ENCODE results near the gene BSX. TPM values are rescaled to one million over a fixed set of nuclear protein-coding genes. Genes with fewer than 3 reads are reported as not detected.

BSX gene
- total RNA-seq, 2 experiments from 2014 or later: not detected

DNA sequence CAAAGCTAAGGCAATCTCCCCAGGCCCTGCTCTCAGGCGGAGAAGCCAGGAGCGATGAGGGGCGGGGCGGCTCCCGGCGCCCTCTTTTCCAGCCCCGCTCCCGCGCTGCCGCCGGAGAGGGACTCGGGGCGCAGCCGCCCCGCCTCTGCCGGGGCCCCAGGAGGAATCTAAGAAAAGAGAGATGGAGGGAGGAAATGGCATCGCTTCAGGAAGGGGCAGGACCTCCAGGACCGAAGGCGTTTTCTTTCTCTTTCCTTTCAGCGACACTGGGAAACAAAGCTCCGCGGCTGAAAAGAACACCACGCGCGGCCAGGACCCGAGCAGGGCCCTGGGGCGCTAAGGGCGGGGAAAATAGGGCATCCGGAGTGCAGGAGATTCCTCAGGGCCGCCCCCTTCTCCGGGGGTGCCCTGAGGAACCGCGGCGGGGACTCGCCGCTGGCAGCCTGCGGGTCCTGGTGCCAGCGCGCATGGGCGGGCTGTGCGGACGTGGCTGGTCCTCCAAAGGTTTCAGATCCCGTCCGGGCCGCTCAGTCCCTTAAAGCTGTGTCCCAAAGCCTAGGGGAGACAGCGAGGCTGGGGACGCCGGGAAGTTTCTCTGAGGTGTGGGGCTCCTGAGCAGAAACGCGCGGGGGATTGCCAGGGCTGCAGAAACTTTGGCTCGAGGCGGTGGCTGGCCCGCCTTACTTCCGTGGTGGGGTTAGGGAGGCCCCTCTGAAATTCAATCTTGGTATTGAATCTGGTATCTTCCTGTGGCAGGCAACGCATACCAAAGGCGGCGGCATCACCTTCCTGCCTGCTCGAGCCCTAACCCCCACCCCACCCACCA is 2.8 kb upstream of the BSX start:
- Histone ChIP-seq H3K4me1 (ENCODE audit: insufficient read depth, low read length) (peaks cover 23% of the 10 kb centered on the region), H3K27me3 (ENCODE audit: control insufficient read depth in 1 of 2, insufficient read depth in 2 of 2, low read length in 2 of 2) (peaks cover 60 to 80% of the 10 kb centered on the region in 2 experiments), H3K4me3 (ENCODE audit: low read length) (peak overlapping the region; percentile 58), H3K36me3 (ENCODE audit: insufficient read depth, low read length) (no peaks in the 10 kb centered on the region), H3K9me3 (ENCODE audit: control insufficient read depth in 1 of 2, insufficient read depth in 1 of 2, low read length in 2 of 2) (peaks cover 0 to 37% of the 10 kb centered on the region in 2 experiments), H3K27ac (ENCODE audit: low read depth in 1 of 2, low read length in 2 of 2) (no peak overlapping the region)
- H3K4me1 Mint-ChIP-seq (ENCODE audit: low read depth): peaks cover 34% of the 10 kb centered on the region
- TF ChIP-seq, protein P1, sequence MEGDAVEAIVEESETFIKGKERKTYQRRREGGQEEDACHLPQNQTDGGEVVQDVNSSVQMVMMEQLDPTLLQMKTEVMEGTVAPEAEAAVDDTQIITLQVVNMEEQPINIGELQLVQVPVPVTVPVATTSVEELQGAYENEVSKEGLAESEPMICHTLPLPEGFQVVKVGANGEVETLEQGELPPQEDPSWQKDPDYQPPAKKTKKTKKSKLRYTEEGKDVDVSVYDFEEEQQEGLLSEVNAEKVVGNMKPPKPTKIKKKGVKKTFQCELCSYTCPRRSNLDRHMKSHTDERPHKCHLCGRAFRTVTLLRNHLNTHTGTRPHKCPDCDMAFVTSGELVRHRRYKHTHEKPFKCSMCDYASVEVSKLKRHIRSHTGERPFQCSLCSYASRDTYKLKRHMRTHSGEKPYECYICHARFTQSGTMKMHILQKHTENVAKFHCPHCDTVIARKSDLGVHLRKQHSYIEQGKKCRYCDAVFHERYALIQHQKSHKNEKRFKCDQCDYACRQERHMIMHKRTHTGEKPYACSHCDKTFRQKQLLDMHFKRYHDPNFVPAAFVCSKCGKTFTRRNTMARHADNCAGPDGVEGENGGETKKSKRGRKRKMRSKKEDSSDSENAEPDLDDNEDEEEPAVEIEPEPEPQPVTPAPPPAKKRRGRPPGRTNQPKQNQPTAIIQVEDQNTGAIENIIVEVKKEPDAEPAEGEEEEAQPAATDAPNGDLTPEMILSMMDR (IDR thresholded peaks at IDR 0.05): no peak
- H3K36me3 Mint-ChIP-seq (ENCODE audit: low read depth): no peaks in the 10 kb centered on the region
- peaks cover 91% of the 10 kb centered on the region for H3K27me3 Mint-ChIP-seq
- DNase-seq (peak in 4 of 14 experiments; percentile 4 to 25 (median 14)), ATAC-seq (ENCODE audit: poor library complexity) (peak; percentile 38)
- peak overlapping the region; percentile 85 for H3K4me3 Mint-ChIP-seq
- CTCF ChIA-PET: no interaction called here
- POLR2A ChIA-PET: no interaction called here
- intact Hi-C loops (cut with DNase I, micrococcal nuclease): no loop called here
- peaks cover 2% of the 10 kb centered on the region for H3K9me3 Mint-ChIP-seq
- H3K27ac Mint-ChIP-seq: no peak overlapping the region

DNA sequence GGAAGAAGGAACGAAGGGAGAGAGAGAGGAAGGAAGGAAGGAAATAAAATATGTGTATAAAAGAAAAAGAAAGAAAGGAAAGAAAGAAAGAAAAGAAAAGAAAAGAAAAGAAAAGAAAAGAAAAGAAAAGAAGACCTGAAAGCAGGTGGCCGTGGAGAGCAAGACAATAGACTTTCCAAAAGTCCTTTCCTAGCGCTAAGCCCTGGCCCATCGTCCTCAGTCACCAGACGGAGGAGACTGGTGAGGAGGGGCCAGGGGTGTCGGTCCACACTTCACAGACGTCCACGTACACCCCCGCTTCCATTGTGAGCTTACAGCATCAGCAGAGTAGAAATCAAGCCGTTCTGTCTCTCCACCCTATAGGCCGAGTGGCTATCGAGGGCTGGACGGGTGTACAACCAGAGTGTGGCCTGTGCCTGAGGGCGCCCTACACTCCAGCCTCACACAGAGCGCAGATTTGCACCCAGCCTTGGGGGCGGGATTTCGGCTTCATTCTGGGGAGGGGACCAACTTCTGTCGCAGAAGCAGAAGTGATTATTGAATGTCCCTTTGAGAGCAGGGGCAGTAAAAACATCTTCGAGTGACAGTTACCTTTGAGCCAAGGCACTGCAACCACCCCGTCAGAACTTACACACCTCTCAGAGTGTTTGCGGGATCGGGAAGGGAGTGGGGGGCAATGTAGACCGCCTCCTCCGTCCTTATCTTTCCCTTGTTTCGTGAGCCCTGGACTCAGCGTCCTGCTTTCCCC is 2.0 kb upstream of the BSX start:
- ChIA-PET CTCF (no interaction called here), POLR2A (no interaction called here)

DNA sequence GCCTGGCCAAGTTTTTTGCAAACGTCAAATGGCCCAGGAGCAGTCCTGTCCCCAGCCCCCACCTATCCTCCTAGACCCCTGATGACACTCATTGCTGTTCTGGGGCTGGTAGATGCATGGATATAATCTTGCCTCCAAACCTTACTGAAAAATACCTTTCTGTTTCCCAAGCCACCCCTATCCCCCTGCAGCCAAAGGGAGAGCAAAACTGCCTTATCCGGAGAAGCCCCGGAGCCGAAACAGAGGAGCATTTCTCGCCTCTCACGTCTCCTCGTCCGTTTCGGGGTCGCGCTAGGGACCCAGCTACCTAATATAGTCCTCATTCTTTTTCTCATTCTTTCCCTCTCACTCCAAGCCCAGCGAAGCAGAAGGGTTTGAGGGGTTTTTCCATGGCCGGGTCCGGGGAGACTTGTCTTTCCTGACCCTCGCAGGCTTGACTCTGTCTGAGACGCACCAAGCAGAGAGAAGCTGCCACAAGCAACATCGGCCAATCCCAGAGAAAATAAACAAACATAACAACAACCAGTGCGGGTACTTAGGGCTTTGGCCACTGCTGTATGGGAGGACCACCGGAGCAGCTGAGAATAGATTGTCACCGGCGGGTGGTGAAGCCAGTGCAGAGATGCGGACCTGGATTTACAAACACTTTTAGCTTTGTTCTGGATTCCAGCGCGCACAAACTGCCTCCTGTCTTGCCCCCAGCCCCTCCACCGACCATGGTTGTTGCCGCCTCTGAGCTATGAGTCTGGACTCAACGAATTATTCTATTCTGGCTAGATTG is 1.6 kb downstream of the BSX start:
- peaks cover 2% of the 10 kb centered on the region for H3K9me3 Mint-ChIP-seq
- ATAC-seq (ENCODE audit: poor library complexity) (no peak), DNase-seq (no peak)
- no peak overlapping the region for H3K4me3 Mint-ChIP-seq
- intact Hi-C loops (cut with DNase I, micrococcal nuclease): no loop called here
- no peaks in the 10 kb centered on the region for H3K36me3 Mint-ChIP-seq (ENCODE audit: low read depth)
- peaks cover 37% of the 10 kb centered on the region for H3K4me1 ChIP-seq (ENCODE audit: insufficient read depth, low read length)
- POLR2A ChIA-PET: no interaction called here
- H3K27ac Mint-ChIP-seq: no peak overlapping the region
- H3K36me3 ChIP-seq (ENCODE audit: insufficient read depth, low read length): no peaks in the 10 kb centered on the region
- CTCF ChIA-PET: no interaction called here
- peaks cover 0 to 58% of the 10 kb centered on the region in 2 experiments for H3K9me3 ChIP-seq (ENCODE audit: control insufficient read depth in 1 of 2, insufficient read depth in 1 of 2, low read length in 2 of 2)
- peaks cover 95% of the 10 kb centered on the region for H3K27me3 Mint-ChIP-seq
- no peak overlapping the region for H3K4me3 ChIP-seq (ENCODE audit: low read length)
- H3K27ac ChIP-seq (ENCODE audit: low read depth in 1 of 2, low read length in 2 of 2): no peak overlapping the region
- TF ChIP-seq, protein P1 (IDR thresholded peaks at IDR 0.05): no peak
- peaks cover 59% of the 10 kb centered on the region for H3K4me1 Mint-ChIP-seq (ENCODE audit: low read depth)
- peaks cover 92 to 99% of the 10 kb centered on the region in 2 experiments for H3K27me3 ChIP-seq (ENCODE audit: control insufficient read depth in 1 of 2, insufficient read depth in 2 of 2, low read length in 2 of 2)

More for the DNA sequence above, 2.0 kb upstream of the BSX start:
- no peak overlapping the region for H3K27ac ChIP-seq (ENCODE audit: low read depth in 1 of 2, low read length in 2 of 2)
- Mint-ChIP-seq H3K4me3 (peak overlapping the region; percentile 85), H3K27ac (no peak overlapping the region), H3K4me1 (ENCODE audit: low read depth) (peaks cover 38% of the 10 kb centered on the region), H3K27me3 (peaks cover 90% of the 10 kb centered on the region), H3K36me3 (ENCODE audit: low read depth) (no peaks in the 10 kb centered on the region), H3K9me3 (peaks cover 2% of the 10 kb centered on the region)
- H3K4me3 ChIP-seq (ENCODE audit: low read length): peak overlapping the region; percentile 58
- DNase-seq (no peak), ATAC-seq (ENCODE audit: poor library complexity) (no peak)
- no peaks in the 10 kb centered on the region for H3K36me3 ChIP-seq (ENCODE audit: insufficient read depth, low read length)
- peaks cover 0 to 45% of the 10 kb centered on the region in 2 experiments for H3K9me3 ChIP-seq (ENCODE audit: control insufficient read depth in 1 of 2, insufficient read depth in 1 of 2, low read length in 2 of 2)
- peaks cover 26% of the 10 kb centered on the region for H3K4me1 ChIP-seq (ENCODE audit: insufficient read depth, low read length)
- peaks cover 68 to 87% of the 10 kb centered on the region in 2 experiments for H3K27me3 ChIP-seq (ENCODE audit: control insufficient read depth in 1 of 2, insufficient read depth in 2 of 2, low read length in 2 of 2)
- TF ChIP-seq, protein P1 (IDR thresholded peaks at IDR 0.05): no peak
- intact Hi-C loops (cut with DNase I, micrococcal nuclease): no loop called here

Data from CD4-positive, alpha-beta T cell (primary cell).